Activated T-cell treated with anti-CD3 and anti-CD28 coated beads for 48 hours (primary cell): ENCODE results near the gene RASD2.
"Not testable (repeated sequence)": the region's sequence is repeated elsewhere in the genome, so short reads cannot be mapped to it uniquely, and the experiment has no call there.

Experiments used
- DNase-seq: peaks from one replicate; pipeline ENCODE4 v3.0.0-alpha.2; 2020; ENCODE audit warnings: low read depth

The RASD2 gene, protein sequence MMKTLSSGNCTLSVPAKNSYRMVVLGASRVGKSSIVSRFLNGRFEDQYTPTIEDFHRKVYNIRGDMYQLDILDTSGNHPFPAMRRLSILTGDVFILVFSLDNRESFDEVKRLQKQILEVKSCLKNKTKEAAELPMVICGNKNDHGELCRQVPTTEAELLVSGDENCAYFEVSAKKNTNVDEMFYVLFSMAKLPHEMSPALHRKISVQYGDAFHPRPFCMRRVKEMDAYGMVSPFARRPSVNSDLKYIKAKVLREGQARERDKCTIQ

DNA sequence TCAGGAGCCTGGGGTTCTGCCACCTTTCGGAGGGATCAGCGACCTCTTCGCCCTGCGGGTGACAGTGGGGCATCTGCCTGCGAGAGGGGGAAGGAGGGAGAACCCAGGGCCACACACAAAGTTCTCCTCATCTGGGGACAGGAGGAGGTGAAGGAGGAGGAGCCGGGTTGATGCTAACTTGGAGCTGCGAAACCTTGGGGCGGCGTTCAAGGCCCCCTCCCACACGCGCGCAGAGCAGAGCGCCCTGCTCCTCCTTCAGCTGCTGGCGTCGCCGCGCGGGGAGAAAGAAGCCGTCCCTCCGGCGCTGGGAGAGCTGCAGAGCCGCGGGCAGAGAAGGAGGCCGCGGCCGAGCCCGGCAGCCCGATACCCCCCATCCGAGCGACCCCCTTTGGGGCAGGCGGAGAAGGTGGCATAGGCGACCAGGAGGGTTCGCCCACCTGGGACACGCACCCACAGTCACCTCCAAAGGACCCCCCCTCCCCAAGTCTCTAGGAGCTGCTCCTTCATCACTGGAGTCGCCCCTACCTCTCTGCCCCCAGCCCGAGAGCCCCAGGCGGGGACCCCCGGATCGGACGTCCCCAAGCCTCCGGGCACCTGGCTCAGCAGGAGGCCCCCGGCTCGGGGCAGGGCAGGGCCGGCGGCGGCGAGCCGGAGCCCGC is at the start of gene RASD2:
Gene RASD2 (plus strand): TSS at position 237 of the 659 bp plus-strand sequence. CDS start 5,979 bp downstream, outside the sequence.
- DNase-seq: peak; percentile 27

DNA sequence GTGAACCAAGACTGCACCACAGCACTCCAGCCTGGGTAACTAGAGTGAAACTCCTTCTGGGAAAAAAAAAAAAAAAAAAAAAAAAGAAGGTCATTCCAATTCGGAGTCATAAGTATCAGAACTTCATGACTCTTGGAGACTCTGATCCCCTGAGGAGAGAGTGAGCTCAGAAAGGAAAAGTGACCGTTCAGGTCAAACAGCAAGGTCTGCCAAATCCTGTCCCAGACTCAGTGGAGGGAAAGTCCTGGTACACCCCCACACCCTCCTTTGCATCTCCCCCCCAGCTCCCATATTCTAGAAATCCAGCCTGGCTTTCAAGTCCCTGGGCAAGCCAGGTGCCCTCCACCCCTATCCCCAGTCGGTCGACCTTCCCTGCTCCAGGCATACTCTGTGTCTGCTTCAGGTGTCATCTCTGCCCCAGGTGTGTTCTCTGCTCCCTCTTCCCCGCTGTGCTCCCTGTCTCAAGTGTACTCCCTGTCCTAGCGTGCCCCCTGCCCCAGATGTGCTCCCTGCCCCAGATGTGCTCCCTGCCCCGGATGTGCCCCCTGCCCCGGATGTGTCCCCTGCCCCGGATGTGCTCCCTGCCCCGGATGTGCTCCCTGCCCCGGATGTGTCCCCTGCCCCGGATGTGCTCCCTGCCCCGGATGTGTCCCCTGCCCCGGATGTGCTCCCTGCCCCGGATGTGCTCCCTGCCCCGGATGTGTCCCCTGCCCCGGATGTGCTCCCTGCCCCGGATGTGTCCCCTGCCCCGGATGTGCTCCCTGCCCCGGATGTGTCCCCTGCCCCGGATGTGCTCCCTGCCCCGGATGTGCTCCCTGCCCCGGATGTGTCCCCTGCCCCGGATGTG is 49.3 kb upstream of the RASD2 start:
- DNase-seq: not testable (repeated sequence)

DNA sequence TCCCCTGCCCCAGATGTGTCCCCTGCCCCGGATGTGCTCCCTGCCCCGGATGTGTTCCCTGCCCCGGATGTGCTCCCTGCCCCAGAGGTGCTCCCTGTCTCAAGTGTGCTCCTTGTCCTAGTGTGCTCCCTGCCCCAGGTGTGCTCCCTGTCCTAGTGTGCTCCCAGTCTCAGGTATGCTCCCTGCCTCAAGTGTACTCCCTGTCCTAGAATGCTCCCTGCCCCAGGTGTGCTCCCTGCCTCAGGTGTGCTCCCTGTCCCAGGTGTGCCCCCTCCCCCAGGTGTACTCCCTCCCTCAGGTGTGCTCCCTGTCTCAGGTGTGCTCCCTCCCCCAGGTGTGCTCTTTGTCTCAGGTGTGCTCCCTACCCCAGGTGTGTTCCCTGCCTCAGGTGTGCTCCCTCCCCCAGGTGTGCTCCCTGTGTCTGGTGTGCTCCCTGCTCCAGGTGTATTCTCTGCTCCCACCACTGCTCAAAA is 48.7 kb upstream of the RASD2 start:
- no peak for DNase-seq

DNA sequence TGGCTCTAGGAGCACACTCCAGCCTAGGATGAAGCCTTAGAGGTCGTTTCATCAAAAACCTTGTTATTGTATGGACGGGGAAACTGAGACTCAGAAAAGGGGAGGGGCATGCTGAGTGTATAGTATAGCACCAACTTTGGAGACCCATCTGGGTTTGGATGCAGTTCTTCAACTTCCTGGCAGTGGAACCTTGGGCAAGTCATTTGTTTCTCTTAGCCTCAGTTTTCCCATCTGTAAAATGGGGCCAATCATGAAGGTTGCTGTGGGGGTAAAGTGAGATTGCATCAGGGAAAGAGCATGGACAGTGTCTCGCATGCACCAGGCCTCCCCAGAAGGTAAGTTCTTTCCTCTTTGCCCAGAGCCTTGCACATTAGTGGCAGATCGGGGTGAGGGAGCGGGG is 47.6 kb upstream of the RASD2 start:
- no peak for DNase-seq

DNA sequence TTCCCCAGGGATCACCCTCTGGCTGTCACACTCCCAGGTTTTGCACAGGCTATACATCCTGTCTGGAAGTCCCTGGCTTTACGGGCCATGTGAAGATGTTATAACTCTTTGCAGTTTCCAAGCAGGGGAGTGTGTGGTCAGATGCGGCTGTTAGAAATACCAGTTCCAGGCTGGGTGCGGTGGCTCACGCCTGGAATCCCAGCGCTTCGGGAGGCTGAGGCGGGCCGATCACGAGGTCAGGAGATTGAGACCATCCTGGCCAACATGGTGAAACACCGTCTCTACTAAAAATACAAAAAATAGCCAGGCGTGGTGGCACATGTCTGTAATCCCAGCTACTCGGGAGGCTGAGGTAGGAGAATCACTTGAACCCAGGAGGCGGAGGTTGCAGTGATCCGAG is 44.9 kb upstream of the RASD2 start:
- DNase-seq: not testable (repeated sequence)

DNA sequence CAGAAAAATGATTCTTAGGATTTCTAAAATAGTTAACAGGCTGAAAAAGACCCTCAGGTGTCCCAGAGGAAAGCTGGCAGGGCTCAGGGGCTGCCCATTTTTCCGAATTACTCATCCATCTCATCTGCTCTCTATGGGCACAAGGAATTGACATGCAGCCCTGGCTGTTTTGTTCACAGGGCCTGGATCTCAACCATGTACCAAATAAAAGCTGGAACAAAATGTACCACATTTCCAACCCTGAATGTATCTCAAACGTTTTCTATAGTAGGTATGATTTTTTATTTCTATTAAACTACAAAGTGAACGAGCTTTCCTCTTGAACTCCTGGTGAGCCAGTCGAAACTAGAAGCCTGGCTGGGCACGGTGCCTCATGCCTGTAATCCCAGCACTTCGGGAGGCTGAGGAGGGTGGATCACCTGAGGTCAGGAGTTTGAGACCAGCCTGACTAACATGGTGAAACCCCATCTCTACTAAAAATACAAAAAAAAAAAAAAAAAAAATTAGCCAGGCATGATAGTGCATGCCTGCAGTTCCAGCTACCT is 43.8 kb upstream of the RASD2 start:
- no peak for DNase-seq

DNA sequence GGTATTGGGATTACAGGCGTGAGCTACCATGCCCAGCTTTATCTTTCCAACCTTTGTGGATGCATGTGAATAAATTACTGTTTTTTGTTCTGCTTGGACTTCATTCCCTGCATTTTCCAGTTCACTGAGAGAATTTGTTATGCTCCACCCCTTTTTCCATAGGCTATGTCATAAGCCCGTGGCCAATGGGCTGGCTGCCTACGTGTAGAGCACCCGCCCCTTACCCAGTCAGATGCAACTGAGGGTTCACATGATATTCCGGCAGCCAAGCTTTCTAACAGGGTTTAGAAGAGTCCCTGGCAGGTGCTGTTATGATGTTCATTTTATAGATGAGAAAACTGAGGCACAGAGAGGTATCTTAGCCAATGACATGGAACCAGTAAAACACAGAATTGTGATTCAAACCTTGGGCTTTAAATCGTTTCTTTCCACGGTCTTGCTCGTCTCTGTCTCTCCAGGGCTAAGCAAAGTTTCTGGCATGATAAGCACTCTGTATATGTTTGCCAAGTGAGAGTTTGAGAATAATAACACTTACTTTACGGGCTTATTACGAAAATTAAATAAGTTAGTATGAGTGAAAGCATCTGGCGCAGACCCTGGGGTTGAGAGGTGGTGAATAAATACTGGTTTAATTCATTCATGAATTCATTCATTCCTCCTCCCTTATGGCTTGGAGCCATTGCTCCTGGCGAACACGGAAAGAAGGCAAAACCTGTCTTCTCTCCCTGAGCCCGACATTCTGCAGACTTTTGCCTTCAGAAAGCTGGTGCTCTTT is 42.4 kb upstream of the RASD2 start:
- no peak for DNase-seq

DNA sequence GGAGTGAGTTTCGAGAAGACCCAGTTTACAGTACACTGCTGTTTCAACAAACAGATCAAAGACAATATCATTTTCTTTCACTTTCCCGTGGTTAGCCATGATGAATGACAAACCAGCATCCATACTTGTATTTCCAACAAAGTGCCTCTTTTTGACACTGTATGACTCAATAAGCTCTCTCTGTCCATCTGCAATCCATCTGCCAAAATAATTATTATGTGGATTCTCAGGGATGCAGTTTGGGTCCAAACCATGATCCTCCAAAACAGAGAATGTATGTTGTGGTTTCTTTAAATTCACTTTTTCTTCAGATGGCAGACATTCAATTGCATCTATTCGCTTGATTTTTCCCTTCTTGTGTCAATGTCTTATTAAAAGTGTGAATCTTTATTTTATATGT is 37.8 kb upstream of the RASD2 start:
- no peak for DNase-seq

DNA sequence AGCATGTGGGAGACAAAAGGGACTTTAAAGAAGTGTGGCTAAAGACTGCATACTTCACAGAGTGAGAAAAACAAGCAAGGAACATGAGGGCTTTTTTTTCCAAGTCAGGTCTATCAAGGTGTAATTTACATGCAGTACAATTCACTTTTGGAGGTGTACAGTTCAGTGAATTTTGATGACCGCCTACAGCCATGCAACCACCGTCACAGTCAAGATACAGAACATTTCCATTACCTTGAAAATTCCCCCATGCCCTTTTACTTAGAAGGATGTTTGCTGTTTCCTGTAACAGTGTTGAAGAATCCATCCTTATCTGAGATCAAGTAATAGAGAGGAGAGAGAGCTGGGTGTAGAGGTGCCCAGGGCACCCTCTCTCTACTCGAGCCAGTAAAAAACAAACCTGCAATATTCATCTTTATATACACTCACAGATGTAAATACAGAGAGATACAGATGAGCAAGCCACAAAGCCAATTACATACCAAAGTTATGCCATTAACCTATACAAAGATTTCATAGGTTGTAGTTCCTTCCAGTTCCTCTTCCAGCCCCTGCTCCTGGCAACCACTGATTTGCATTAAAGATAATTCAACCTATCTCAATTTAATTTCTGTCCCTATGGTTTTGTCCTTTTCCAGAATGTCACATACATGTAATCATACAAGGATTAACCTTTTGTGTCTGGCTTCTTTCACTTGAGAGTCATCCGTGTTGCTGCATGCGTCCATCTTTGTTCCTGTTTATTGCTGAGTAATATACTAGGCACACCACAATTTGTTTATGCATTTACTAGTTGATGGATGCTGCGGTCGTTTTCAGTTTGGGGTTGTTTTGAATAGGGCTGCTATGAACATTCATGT is 35.0 kb upstream of the RASD2 start:
- no peak for DNase-seq

DNA sequence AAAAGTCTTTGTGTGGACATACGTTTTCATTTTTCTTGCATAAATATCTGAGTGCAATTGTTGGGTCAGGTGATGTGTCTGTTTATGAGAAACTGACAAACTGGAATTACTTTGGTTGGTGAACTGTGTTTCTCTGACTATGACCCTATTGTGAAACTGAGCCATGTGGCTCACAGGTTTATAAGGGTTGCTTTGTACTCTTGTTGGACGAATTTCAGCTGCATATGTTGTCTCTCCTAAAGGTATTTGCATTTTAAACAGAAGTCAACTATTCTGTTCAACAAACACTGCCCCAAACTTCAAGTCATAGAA is 34.4 kb upstream of the RASD2 start:
- no peak for DNase-seq

DNA sequence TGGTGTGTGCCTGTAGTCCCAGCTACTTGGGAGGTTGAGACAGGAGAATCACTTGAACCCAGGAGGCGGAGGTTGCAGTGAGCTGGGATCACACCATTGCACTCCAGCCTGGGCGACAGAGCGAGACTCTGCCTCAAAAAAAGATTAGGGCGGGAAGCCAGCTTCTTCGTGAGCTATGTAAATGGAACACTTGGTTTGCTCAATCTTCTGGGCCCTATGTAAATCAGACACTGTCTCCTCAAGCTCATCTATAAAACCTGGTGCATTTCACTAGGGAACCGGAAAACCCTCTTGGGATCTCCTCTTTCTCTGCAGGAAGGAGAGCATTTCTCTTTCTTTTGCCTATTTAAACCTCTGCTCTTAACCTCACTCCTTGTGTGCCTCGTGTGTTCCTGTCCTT is 32.8 kb upstream of the RASD2 start:
- DNase-seq: not testable (repeated sequence)

DNA sequence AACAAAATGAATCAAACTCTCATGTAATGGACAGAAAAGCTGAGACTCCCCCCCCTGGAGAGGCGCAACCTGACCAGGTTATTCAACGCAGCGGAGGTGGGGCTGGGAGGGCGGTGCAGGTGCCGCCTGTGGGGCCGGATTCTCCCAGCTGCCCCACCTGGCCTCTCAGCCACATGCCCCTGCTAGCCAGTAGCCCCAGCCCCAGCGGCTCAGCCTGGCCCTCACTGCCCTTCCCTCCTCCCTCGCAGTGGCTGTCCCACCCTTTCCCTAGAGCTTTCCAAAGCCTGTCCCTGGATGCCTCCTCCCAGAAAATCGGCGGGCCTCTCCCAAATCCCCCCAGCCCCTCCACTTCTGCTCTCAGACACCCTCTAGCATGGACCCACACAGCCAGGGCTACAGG is 31.2 kb upstream of the RASD2 start:
- DNase-seq: no peak

DNA sequence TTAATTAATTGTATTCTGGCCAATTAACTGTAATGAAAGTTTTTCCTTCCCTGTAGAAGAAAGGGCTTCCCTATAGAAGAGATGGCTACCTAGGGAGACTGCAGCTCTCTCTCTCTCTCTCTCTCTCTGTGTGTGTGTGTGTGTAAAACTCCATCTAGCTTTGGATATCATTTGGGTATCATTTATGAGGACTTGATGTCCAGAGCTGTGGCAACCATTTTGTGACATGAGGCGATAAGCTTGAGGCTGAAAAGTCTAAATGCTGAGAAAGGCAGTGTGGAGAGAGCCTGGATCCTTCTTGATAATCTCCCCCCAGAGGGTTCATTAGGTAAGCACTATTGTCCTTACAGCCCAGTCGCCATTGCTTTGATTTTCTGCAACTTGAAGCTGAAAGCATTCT is 30.7 kb upstream of the RASD2 start:
- DNase-seq: no peak

DNA sequence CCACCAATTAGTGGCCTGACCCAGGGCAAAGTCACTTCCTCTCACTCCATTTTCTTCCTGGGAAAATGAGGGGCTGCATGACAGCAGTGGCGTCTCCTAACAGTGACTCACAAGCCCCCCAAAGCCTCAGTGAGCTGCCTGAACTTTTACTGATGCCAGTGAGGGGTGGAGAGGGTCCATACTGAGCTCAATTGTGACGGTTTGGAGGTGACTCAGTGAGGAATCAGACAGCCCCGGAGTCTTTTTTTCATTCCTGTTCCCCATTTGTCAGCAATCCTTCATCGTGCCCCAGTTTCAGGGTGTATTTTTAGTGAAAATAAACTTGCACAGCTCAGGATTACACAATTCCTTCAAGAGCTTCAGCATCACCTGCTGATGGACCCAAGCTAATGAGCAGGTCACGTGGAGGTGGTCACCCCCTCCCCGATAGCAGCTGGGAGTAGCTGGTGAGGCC is 30.1 kb upstream of the RASD2 start:
- DNase-seq: no peak

DNA sequence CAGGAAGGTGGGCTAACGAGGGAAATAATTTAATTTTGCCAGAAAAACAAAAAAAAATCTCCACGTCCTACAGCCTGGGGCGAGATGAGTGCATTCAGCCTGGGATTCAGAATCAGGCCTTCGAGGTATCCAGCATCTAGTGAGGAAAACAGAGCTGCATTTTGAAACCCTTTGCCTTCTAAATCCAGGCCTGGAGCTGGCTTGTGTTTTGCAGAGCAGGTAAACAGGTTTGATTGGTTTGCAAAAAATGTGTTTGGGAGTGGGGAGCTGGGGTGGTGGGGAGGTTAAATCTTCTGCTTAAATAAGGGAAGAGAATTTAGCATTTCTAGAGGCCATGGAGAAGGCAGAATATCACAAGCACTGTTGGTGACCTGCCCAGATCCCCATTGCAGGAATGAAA is 29.7 kb upstream of the RASD2 start:
- no peak for DNase-seq

DNA sequence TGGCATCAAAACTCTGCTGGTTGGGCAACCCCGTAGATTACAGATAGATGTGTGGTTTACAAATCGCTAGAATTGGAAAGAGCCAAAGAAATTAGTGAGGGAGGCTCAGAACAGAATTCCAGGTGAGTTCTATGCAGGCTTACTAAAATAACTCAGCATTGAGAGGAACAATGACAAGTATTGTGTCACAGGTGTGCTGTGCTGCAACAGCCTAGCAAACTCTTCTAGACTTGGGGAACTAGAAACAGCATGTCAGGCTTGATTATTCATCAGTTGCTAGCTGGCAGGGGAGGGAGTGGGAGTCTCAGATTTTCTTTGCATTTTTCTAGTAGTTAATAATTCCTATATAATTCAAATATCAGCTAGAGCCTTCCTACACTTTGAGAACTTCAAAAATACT is 26.3 kb upstream of the RASD2 start:
- DNase-seq: no peak

DNA sequence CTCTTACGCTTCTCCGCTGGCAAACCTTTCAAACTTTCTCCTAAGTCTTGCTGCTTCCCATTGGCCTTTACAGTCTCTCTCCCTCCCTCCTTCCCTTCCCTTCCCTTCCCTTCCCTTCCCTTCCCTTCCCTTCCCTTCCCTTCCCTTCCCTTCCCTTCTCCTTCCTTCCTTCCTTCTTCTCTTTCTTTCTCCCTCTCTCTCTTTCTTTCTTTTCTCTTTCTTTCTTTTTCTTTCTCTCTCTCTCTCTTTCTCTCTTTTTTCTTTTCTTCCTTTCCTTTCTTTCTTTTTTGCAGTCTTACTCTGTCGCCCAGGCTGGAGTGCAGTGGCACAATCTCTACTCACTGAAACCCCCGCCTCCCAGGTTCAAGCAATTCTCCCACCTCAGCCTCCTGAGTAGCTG is 24.7 kb upstream of the RASD2 start:
- not testable (repeated sequence) for DNase-seq

DNA sequence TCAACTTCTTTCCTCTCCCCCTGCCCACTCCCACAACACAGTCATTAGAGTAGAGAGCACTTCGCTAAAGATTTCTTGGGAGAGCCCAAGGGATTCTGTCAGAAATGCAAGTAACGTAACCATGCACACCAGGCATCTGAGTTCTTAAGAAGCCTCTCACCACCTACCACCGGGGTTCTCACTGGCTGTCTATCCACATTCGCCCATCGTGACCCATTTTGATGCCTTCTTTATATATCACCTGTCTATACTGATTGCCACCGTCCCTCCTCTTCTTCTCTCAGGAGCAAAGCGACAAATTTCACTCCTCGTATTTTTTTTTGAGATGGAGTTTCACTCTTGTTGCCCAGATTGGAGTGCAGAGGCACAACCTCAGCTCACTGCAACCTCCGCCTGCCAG is 23.9 kb upstream of the RASD2 start:
- DNase-seq: no peak

DNA sequence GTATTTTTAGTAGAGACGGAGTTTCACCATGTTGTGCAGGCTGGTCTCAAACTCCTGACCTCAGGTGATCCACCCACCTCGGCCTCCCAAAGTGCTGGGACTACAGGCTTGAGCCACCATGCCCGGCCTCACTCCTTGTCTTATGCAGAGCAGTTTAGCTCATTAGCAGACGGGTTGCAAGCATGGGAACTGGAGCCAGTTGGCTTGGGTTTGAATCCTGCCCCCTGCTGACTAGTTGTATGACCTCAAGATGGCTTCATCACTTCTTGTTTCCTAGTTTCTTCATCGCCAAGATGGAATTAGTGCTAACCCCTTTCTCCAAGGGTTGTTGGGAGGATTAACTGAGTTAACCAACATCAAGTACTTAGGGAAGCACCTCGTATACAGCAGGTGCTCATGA is 23.4 kb upstream of the RASD2 start:
- DNase-seq: no peak

DNA sequence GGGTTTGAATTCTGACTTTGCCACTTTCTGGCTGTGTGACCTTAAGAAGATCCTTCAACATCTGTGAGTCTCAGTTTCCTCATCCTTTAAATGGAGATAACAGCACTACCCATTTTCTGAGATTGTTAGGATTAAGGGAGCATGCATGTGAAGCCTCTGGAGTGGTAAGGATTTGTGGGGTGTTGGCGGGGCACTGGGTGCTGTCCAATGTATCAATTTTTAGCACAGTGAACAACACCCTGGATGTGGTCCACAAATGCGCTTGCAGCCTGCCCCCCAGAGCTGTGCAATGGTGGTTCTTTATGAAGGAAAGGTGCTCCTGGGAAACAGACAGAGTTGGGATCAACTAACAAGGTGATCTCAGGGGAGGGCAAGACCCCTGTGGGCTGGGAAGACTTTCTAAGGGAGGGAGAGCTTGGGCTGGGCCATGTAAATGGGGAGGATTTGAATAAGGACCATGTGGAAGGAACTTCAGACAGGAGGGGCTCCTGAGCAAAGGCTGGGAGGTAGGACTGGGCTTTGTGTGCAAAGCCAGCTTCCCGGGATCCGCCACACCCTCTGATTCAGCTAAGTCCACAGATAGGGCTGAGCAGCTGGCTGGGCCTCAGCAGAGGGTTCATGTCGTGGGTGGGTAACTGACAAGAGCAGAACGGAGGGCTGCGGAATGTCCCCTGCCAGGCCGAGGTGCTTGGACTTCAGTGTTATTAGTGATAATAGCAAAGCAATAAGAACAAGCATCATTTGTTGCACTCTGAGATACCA is 22.7 kb upstream of the RASD2 start:
- DNase-seq: no peak
